ENCODE measurements around the gene SLC35F5.

GRCh38 chr2:113757138-113757657 is 756 bp upstream of the SLC35F5 start:
- TF ChIP-seq EZH2phosphoT487 (IDR thresholded peaks at IDR 0.05; ENCODE audit: low read depth) (no peak), CTCF (IDR thresholded peaks at IDR 0.05; ENCODE audit: low read depth, low read length) (no peak)
